NAMALWA (cell line): ENCODE results near the gene ATP8A1.
"Not testable (repeated sequence)": the region's sequence is repeated elsewhere in the genome, so short reads cannot be mapped to it uniquely, and the experiment has no call there.

Source experiments
- DNase-seq: peaks from one replicate; pipeline ENCODE4 v3.0.0-alpha.2; 2015; ENCODE audit warnings: low spot score

The ATP8A1 gene

DNA sequence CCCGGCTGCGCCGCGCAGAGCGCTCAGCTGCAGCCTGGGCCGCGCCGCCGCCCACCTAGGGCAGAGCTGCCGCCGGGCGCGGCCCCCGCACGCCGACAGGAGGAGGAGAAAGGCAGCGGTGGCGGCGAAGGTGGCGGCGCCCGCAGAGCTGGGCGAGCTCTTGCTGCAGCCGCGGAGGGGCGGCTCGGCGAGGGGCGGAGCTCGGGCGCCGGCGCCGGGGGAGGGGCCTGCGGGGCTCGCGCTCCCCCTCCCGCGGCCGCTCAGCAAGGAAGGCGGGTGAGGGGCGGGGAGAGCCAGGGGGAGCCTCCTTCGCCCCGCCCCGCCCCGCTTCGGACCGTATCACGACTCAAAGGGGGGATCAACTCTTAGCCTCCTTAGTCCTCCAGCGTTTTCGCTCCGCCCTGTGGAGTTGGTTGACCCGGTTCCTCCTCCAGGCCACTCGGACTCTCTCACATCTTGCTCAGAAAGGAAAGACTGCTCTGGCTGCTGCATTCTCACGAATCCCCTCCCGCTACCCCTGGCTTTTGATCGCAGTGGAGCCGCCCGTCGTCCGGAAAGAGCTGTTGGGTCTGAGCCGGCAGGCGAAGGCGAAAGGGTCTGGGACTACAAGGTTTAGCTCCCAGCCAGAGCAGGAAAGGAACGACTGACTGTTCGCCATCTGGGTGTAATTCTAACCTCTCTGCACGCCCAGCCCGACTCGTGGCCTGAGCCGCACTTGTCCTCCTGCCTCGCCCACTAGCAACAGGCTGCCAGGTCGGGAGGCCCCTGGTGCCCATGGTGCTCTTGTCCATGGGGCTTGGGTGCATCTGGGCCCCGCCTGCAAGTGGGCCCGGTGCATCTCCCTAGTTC is at the start of gene ATP8A1:
Gene ATP8A1, minus strand, starts transcription at position 162 of the 849 bp plus-strand sequence. CDS start 232 bp downstream, outside the sequence.
- DNase-seq = peak; percentile 93

DNA sequence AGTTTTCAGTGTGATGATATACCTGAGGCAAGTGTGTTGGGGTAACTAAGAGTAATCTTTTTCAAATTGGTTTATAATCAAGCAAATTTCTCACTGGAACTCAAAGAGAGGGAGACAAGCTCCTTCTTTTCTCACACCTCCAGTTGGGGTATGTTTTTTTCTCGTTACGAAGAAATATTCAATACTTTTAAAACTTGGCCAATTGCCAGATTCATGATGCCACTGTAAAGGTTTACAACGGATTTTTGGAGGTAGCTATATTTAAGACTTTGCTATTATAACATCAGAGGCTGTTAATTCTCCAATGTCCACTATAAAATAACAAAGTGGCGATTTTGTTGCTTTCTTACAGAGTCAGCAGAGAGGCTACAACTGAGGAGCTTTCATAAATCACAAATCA is 49.2 kb upstream of the ATP8A1 start:
- no peak for DNase-seq

DNA sequence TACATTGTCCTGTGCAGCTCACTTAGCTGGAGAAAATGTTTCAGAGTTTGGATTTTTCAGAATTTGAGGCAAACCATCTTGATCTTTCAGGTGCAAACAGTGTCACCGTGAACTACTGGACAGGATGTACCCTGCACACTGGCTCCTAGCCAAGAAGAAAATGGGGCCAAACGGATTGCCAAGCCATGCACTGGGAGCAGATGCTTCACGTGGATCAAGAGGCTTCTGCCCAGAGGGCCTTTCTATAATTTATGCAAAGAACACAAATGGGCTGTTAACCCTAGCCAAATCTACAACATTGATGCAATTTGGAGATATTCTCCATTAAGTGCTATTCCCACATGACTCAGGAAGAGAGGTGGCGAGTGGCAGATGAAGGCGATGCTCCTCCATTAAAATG is 46.9 kb upstream of the ATP8A1 start:
- no peak for DNase-seq

DNA sequence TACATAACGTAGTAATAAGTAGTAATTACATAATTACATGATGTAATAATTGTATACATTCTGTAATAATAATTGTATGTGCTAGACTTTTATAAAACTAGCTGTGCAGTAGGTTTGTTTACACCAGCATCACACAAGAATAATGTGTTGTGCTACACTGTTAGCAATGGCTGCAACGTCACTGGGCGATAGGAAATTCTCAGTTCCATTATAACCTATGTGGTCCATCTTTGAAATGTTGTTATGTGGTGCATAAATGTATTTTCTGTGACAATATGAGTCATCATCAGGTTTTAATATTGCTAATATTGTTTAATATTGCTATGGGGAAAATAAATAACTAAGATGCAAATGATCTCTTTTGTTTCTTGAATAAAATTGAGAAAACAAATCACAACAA is 46.0 kb upstream of the ATP8A1 start:
- no peak for DNase-seq

DNA sequence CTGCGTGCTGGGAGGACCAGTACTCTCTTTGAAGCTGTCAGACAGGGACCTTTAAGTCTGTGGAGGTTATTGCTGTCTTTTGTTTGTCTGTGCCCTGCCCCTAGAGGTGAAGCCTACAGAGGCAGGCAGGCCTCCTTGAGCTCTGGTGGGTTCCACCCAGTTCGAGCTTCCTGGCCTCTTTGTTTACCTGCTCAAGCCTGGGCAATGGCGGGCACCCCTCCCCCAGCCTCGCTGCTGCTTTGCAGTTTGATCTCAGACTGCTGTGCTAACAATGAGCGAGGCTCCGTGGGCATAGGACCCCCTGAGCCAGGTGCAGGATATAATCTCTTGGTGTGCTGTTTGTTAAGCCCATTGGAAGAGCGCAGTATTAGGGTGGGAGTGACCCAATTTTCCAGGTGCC is 44.9 kb upstream of the ATP8A1 start:
- not testable (repeated sequence) for DNase-seq

DNA sequence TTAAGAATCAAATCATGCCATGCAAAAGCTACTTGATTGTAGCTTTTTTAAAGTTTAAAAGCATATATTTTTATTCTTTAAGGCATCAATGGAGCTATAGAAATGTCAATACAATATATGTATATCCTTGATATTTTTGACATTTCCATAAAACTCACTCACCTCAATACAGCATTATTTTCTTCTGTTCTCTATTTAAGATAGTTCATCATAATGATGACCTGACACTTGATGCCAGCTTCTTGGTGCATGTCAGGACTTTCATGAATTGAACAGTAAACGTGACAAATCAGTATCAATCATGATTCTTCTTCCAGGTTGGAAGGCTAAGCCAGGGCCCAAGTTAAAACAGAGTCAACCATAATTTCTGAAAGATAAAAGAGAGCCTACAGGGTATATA is 33.6 kb upstream of the ATP8A1 start:
- DNase-seq = no peak

DNA sequence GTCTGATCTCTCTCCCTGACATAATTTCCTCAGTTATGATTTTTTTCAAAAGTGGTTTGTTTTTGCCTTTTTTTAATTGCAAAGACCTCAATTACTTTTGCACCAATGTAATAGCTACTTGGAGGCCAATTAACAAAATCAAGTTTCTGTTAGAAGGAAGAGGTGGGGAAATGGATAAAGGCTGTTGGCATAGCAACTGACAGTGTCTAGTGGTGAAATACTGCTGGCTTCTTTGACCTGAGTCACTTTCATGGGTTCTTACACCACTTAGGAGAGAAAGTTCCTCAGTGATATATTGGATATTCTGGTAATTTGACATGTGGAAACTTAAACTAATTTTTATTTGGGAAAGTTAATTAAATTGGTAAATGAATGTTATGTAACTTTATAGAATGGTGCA is 26.5 kb upstream of the ATP8A1 start:
- no peak for DNase-seq

DNA sequence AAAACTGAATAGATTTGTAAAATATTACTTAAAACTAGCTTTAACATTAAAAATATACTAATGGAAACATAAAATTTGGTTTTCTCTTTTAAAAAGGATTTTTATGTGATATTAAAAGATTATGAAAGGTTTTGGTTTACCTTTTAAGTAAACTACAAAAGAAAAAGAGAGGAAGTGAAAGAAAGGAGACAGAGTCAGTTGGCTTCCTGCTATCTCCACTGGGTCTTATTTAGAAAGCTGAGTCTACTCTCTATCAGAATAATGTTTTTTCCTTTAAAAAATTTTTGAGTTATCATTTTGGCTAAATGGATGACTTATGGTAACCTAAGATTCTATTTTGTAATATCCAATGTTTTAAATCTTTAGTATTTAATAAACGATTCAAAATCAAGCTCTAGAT is 21.6 kb upstream of the ATP8A1 start:
- DNase-seq = peak; percentile 8

DNA sequence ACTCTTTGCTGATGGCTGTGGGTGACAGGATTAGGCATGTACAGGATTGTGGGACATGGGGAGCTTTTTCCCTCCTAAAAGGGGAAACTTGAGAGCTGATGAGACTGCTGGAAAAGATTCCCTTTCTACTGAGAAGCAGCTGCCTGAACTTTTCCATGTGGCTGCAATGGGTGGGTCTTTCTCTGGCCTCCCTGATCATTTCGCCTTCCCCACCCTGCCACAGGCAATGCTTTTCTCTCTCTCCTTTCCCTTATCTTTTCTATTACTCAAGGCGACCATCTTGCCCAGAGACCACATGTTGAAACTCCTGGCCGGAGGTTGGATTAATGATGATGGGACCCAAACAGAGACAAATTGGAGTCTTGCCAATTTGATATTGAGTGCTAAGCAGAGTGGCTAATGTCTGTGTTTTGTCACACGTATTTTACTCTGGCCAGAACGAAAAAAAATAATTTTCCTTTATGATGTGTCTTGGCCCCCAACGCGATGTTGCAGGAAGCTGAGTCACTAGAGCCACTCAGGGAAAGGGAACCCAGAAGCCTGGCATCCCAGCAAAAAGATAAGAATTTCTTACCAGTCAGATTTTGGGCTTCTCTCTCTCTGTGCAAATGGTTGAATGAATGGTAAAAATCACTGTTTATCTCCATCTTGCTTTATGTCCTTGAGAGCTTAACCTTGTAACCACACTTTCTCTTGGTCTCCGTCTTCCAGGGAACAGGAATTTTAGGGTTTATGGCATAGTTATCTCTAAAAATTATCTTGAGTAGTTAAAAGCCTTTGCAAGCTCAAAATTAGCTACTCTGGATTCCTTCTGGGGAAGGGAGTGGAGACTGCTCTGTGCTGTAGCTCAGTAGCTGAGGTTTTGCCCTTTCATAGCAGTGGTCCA is 19.4 kb upstream of the ATP8A1 start:
- no peak for DNase-seq

DNA sequence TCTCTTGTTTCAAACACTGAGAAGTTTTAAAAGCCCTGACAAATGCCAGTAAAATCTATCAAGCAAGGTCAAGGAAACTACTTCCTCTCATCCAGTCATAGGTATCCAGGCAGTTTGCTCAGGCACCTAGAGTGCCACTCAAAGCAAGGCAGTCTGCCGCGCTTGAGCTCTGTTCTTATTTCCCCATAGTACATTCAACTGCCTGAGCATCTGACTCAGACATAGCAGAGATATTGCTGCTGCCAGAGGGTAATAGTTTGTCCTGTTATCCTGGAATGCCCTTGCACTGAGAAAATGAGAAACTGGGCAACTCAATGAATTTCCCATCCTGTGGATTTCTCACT is 16.1 kb upstream of the ATP8A1 start:
- DNase-seq = no peak

DNA sequence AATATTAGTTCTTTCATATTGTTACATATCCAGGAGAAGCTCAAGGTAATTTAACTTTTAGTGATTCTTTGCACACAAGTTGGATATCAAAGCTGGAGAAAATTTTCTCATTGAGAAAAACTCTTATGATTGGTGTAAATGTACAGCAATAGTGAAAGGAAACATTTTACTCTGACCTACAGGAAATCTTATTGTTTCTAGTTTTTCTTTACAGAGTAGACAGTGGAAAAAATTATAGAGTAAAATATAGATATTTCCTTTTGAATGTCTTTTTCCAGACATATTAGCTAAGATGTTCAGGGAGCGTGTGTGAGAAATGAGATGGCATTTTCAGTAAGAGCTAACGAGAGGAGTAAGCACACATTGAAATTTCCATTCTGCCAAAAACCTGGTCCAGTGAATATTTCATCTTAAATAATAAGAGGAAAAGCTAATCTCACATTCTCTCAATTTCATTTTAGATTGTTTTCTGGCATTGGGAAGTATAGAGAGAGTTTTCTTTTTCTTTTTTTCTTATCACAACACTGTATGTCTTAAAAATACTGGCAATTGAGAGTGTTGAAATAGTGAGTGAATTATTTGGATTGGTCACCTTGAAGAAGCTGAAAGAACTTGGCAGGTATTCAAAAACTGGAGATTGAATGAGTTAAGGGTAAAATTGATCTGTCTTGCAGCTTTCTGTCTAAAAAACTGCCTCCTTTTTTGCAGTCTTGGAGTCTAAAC is 15.6 kb upstream of the ATP8A1 start:
- no peak for DNase-seq

DNA sequence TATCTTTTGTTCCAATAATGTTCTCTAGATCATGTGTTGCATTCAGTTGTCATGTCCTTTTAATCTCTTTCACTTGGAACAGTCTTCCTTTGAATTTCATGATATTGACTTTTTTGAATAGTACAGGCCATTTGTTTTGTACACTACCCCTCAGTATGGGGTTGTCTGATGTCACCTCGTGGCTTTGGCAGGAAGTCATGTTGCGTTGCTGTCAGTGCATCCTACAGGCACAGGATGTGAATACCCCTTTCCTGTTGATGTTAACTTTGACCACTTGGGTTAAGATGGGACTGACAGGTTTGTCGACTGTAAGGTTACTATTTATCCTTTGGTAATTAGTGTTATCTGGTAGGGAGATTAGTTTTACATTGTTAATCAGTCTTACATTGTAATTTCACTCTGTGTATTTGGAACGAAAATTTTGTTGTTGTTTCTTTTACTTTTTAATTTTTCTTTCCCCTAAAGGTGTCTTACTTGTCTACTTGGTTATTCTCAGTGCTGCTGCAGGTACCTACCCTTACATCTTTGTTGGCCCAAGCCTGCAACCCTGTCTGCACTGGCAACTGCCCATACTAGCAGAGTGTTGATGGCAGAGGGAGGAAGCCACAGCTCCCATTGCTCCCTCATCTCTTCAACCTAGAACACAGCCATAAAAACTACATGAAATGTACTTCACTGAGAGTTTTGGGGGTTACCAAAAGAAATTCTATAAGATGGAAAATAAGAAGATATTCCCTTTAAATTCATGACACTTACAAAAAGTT is 14.7 kb upstream of the ATP8A1 start:
- peak; percentile 42 for DNase-seq

DNA sequence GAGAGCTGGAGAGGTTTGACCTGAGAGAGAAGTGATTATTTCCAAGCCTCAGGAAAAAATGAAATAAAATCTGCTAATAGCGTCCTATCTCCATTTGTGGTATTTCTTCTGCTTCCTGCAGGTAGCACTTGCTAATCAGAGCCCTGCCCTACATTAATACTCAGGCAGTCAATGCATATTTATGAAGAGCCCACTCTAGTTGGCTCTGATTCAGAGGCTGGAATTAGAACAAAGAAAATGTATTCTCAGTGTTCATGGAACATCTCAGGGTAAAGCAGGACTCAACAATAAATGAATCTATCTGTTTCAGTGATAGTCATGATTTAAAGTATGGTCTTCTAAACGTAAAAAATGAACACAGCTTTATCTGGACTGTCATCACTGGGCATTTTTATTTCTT is 1.4 kb upstream of the ATP8A1 start:
- DNase-seq = peak; percentile 31

DNA sequence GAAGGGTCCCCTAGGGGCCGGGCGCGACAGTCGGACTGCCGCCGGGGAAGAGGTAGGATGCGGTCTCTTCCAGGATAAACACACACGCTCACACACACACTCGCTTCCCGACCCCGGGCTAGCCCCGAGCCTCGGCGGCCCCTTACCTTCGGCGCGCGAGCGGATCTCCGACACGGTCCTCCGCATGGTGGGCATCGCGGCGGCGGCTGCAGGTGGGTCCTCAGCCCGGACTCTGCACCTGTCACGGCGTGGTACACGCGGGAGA is 294 bp downstream of the ATP8A1 start:
- no peak for DNase-seq

DNA sequence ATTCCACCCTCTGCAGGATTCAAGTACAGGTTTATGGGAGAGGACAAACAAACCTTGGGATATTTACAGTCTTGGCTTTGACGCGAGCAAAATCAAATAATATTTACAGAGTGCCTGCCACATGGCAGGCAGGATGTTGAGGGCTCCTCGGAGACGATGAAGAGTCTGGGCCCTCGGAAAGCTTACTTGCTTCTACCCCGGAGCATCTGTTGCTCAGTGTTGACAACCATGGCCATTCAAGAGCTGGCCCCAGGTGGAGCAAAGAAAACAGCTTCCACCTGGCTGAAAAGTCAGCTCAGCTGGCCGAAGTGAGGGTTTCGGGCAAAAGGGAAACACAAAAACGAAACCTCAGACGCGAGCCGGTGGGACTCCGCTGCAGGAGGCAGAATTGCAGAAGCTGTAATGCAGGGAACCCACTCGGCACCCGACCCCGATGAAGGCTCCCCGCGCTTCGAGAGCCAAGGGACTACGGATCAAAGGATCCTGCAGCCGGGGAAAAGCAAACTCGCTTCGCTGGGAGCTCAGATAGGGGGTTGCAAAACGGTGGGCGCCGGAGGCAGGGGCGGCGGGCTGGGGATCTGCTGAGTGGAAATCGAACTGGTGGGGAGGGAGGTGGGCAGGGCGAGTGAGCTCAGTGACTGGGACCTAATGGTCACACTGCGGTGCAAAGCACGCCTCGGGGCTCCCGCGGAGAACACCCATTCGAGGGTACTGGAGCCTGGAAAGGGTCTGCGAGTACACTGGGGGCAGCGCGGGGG is 805 bp downstream of the ATP8A1 start:
- peak; percentile 78 for DNase-seq

DNA sequence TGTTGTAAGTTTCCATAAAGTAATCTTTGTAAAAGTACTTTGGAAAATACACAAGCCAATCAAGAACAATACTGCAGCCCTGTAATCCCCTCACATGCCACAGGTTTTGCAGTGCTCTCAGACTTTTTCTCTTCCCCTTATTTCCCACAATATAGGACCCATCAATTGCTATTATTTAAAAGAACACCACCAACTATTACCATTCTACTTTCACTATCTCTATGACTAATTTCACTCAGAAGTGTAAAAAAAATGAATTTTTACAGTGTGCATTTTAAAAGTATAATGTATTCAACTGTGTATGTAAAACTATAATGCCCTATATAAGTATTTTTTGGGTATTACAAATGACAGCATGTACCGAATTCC is 1.7 kb downstream of the ATP8A1 start:
- peak; percentile 46 for DNase-seq

DNA sequence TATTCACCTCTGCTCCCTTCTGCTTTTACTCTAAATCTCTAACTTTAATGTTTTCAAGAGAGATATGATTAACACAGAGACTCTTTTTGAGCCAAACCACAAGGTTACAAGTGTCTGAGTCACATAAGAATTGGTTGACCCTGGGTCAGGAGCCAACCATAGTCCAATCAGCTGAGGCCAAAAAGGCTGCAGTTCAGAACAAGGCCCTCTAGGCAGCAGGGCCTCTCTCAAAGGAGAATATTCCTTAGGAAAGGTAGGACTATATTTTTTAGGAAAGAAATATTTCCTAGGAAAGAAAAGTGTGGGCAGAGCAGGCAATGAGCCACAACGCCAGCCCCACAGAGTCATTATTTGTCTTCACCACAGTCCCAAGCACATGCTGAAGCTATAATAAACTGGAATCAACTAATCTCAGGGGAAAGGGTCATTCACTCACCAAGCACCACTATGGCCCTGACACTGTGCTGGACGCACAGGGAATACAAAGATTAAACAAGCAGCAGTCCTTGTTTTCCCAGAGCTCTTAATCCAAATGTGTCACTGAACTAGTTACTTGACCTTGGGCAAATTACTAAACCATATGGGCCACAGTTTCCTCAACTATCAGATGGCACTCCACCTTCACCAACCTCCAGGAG is 2.2 kb downstream of the ATP8A1 start:
- DNase-seq = peak; percentile 36

DNA sequence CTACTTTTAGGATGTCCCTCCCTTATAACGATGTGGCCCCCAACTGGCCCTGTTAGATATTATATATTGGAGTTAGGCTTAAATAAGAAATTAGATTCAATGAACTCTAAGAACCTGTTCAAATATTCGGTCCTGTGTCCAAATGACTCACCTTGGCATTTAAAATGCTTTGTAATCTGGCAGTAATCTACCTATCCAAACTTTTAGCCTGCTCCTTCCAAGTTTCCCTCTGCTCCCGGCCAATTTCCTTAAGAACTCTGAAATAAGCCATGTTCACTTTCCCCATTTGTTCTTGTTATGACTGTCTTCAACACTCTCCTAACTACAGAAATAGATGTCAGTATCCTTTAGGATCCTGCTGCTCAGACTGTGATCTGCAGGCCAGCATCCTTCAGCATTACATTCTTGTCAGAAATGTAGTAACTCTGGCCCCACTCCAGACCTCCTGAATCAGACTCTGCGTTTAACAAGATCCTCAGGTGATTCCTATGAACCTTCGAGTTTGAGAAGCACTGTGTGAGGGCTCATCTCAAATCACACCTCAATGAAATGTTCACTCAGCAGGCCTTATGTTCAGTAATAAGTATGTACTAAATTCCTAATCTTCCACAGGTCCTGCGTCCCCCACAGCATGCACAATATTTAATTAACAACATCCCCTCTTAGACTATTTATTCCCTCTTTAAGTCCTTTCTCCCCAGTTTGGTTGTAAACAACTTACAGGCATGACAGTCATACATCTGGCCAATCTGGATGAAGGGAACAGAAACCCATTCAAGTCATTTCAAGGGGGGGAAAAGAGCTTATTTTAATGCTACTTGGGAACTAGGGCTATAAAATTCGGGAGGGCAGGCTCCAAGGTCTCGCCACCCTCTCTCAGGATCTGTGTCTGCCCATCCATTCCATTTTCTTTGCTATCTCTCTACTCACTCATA is 3.0 kb downstream of the ATP8A1 start:
- DNase-seq = no peak

DNA sequence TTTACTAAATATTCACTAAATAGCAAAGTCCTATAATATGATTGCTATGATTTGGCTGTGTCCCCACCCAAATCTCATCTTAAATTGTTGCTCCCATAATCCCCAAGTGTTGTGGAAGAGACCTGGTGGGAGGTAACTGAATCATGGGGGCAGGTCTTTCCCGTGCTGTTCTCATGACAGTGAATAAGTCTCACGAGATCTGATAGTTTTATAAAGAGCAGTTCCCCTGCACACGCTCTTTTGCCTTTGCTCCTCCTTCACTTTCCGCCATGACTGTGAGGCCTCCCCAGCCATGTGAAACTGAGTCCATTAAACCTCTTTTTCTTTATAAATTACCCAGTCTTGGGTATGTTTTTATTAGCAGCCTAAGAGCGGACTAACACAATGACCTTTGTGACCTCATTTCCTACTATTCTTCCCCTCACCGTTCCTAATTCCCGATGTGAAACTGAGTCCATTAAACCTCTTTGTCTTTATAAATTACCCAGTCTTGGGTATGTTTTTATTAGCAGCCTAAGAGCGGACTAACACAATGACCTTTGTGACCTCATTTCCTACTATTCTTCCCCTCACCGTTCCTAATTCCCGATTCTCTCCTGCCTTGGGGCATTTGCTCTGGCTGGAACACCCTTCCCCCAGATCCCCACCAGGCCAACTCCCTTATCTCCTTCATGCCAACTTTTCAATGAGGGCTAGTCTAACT is 4.2 kb downstream of the ATP8A1 start:
- DNase-seq = not testable (repeated sequence)
